CD4-positive, alpha-beta T cell (primary cell): ENCODE results near the gene AZIN2. TPM values are rescaled to one million over a fixed set of nuclear protein-coding genes. Genes with fewer than 3 reads are reported as not detected.

Experiments used
- ATAC-seq: fragments of 200-7000 bp; cut with Tn5 transposase; one replicate; pipeline ENCODE4 v1.10.0; 2022; ENCODE audit warnings: mild to moderate bottlenecking; ENCODE audit not compliant: poor library complexity
- CTCF ChIA-PET: fragments of 350-600 bp; sonication (Branson Sonifier 250); formaldehyde crosslinking; loops from one replicate; lab custom pipeline; 2021; ENCODE audit warnings: antibody characterized with exemption, inconsistent platforms; lab: Charles Lee
- POLR2A ChIA-PET: fragments of 350-600 bp; sonication (Branson Sonifier 250); formaldehyde crosslinking; loops from one replicate; lab custom pipeline; 2021; ENCODE audit warnings: antibody characterized with exemption, inconsistent platforms; lab: Charles Lee
- DNase-seq, 14 experiments: peaks; one replicate each; pipeline ENCODE4 v3.0.0-alpha.2; 2013 to 2020; ENCODE audit warnings: mixed read lengths in 2 of 14
- H3K27ac ChIP-seq, 2 donors: one replicate each; pipeline versions ENCODE4 v1.5.1 to v1.7.0; 2013; ENCODE audit warnings: low read length in 2 of 2, low read depth in 1 of 2, mild to moderate bottlenecking in 1 of 2
- H3K27me3 ChIP-seq, 2 experiments: 1 replicate in 1 of 2; 2 replicates in 1 of 2; pipeline versions ENCODE4 v1.6.1 to v1.7.0; 2013; ENCODE audit warnings: low read length in 2 of 2, control low read depth in 1 of 2, mild to moderate bottlenecking in 1 of 2, moderate library complexity in 1 of 2; ENCODE audit not compliant: insufficient read depth in 2 of 2, control insufficient read depth in 1 of 2
- H3K36me3 ChIP-seq: one replicate; pipeline ENCODE4 v1.6.1; 2013; ENCODE audit warnings: low read length, control low read depth; ENCODE audit not compliant: insufficient read depth
- H3K4me1 ChIP-seq: one replicate; pipeline ENCODE4 v1.6.1; 2013; ENCODE audit warnings: low read length, control low read depth; ENCODE audit not compliant: insufficient read depth
- H3K4me3 ChIP-seq: one replicate; pipeline ENCODE4 v1.5.1; 2013; ENCODE audit warnings: mild to moderate bottlenecking, low read length, moderate library complexity
- H3K9me3 ChIP-seq, 2 experiments: 1 replicate in 1 of 2; 2 replicates in 1 of 2; pipeline versions ENCODE4 v1.6.1 to v1.7.0; 2013; ENCODE audit warnings: low read length in 2 of 2, mild to moderate bottlenecking in 2 of 2, control low read depth in 1 of 2, moderate library complexity in 1 of 2; ENCODE audit not compliant: control insufficient read depth in 1 of 2, insufficient read depth in 1 of 2
- H3K27ac Mint-ChIP-seq: one replicate; pipeline ENCODE4 v1.8.0; 2020; ENCODE audit warnings: mixed read lengths
- H3K27me3 Mint-ChIP-seq: one replicate; pipeline ENCODE4 v1.8.0; 2021; ENCODE audit warnings: mixed read lengths
- H3K36me3 Mint-ChIP-seq: one replicate; pipeline ENCODE4 v1.8.0; 2021; ENCODE audit warnings: low read depth, mixed read lengths
- H3K4me1 Mint-ChIP-seq: one replicate; pipeline ENCODE4 v1.8.0; 2021; ENCODE audit warnings: low read depth, mixed read lengths
- H3K4me3 Mint-ChIP-seq: one replicate; pipeline ENCODE4 v1.8.0; 2020; ENCODE audit warnings: mild to moderate bottlenecking, mixed read lengths
- H3K9me3 Mint-ChIP-seq: one replicate; pipeline ENCODE4 v1.8.0; 2020; ENCODE audit warnings: mixed read lengths
- CTCF ChIP-seq: fragments of 200-600 bp; IDR thresholded peaks from one replicate; pipeline ENCODE4 v1.8.0; 2022; ENCODE audit warnings: antibody characterized with exemption, mild to moderate bottlenecking
- intact Hi-C, 2 experiments: fragments of 100-400 bp; cut with DNase I in 1 of 2; cut with micrococcal nuclease in 1 of 2; formaldehyde crosslinking; loops; one replicate each; pipeline versions ENCODE4 v1.15.1 to v1.9.0; 2023 to 2025; cut with DNase I, micrococcal nuclease
- total RNA-seq, 174 experiments: library from RNA in 2 of 174; stranded (reverse) in 2 of 174; gene quantifications; one replicate each; pipeline ENCODE4 v1.2.3 and lab custom pipeline; 2021 to 2026

The AZIN2 gene
- total RNA-seq, 2 experiments from 2014 or later = 4.6 to 4.9 TPM

DNA sequence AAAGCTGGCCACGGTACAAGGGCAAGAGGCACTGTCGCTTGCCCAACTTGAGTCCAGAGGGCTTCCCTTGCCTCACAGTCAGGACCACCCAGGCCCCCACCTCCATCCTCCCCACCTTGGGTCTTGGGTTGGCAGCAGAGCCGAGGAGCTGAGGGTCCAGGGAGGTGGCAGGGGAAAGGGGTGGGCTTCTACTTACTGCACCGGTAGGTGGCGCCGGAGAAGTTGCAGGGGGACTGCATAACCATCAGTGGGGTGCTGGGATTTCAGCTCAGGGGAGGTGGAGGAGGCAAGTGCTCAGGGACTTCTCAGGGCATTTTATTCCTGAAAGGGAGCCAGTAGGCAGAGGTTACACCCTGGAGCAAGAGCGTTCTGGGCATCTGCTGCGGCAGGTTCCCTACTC lies 56.8 kb downstream of the AZIN2 start:
- no peaks in the 10 kb centered on the region for H3K27me3 Mint-ChIP-seq
- DNase-seq = peak in 11 of 14 experiments; percentile 9 to 55 (median 31)
- peaks cover 14% of the 10 kb centered on the region for H3K4me1 Mint-ChIP-seq
- Histone ChIP-seq H3K4me3 (no peak overlapping the region), H3K27ac (no peak overlapping the region), H3K9me3 (no peaks in the 10 kb centered on the region), H3K36me3 (no peaks in the 10 kb centered on the region), H3K4me1 (peaks cover 7% of the 10 kb centered on the region), H3K27me3 (no peaks in the 10 kb centered on the region)
- peak; percentile 21 for TF ChIP-seq CTCF
- ChIA-PET POLR2A (interaction anchor here (1.1 to 3.6 kb wide), 3 partner anchors 11 to 100 kb away, joined by 3 to 14 read pairs (median 4); partner anchors contain the start of gene TRIM62), CTCF (interaction anchor here (0.6 to 1.4 kb wide), 4 partner anchors 8 to 158 kb away, joined by 3 to 11 read pairs (median 4); no protein-coding TSS in a partner anchor)
- H3K4me3 Mint-ChIP-seq = no peak overlapping the region
- H3K9me3 Mint-ChIP-seq = no peaks in the 10 kb centered on the region
- H3K36me3 Mint-ChIP-seq = no peaks in the 10 kb centered on the region
- H3K27ac Mint-ChIP-seq = no peak overlapping the region
- ATAC-seq = peak; percentile 55
- intact Hi-C loops = no loop called here

- POLR2A ChIA-PET = interaction anchor here (1.8 kb wide), 1 partner anchor 13 kb away, joined by 9 read pairs; no protein-coding TSS in a partner anchor
- H3K27ac Mint-ChIP-seq = peak overlapping the region; percentile 71
- H3K4me3 Mint-ChIP-seq = no peak overlapping the region
- no peak for TF ChIP-seq CTCF
- H3K4me1 Mint-ChIP-seq = peaks cover 14% of the 10 kb centered on the region
- Histone ChIP-seq H3K4me3 (no peak overlapping the region), H3K9me3 (no peaks in the 10 kb centered on the region), H3K36me3 (peaks cover 6% of the 10 kb centered on the region), H3K27ac (no peak overlapping the region), H3K27me3 (no peaks in the 10 kb centered on the region), H3K4me1 (peaks cover 7% of the 10 kb centered on the region)
- CTCF ChIA-PET = interaction anchor here (2.3 kb wide), 1 partner anchor 13 kb away, joined by 7 read pairs; no protein-coding TSS in a partner anchor
- ATAC-seq = no peak
- H3K9me3 Mint-ChIP-seq = no peaks in the 10 kb centered on the region
- H3K36me3 Mint-ChIP-seq = peaks cover 12% of the 10 kb centered on the region
- DNase-seq = no peak
- H3K27me3 Mint-ChIP-seq = no peaks in the 10 kb centered on the region
- intact Hi-C loops = no loop called here
Observed at GRCh38 chr1:33140153-33141149, 59.5 kb downstream of the AZIN2 start.

- Histone ChIP-seq H3K4me1 (peaks cover 4% of the 10 kb centered on the region), H3K9me3 (no peaks in the 10 kb centered on the region), H3K27me3 (no peaks in the 10 kb centered on the region), H3K4me3 (no peak overlapping the region), H3K27ac (no peak overlapping the region), H3K36me3 (peaks cover 7% of the 10 kb centered on the region)
- no peak for ATAC-seq
- no peaks in the 10 kb centered on the region for H3K27me3 Mint-ChIP-seq
- H3K27ac Mint-ChIP-seq = peak overlapping the region; percentile 71
- peaks cover 14% of the 10 kb centered on the region for H3K4me1 Mint-ChIP-seq
- no peak for TF ChIP-seq CTCF
- CTCF ChIA-PET = interaction anchor here (2.3 kb wide), 1 partner anchor 14 kb away, joined by 7 read pairs; no protein-coding TSS in a partner anchor
- POLR2A ChIA-PET = interaction anchor here (1.8 kb wide), 1 partner anchor 14 kb away, joined by 9 read pairs; no protein-coding TSS in a partner anchor
- intact Hi-C loops = no loop called here
- H3K4me3 Mint-ChIP-seq = no peak overlapping the region
- no peaks in the 10 kb centered on the region for H3K9me3 Mint-ChIP-seq
- H3K36me3 Mint-ChIP-seq = peaks cover 19% of the 10 kb centered on the region
- DNase-seq = no peak
Observed at GRCh38 chr1:33141216-33141615, 60.3 kb downstream of the AZIN2 start.
